Uterus (tissue), 4 donors: ENCODE measurements around the gene FBXO5. TPM values are rescaled to one million over a fixed set of nuclear protein-coding genes. Genes with fewer than 3 reads are reported as not detected.

ENCODE experiments used
- DNase-seq, 2 donors: peaks; one replicate each; pipeline ENCODE4 v3.0.0-alpha.2; 2019 to 2020
- H3K27ac ChIP-seq, 2 donors: fragments of 200-600 bp; sonication (generic); 1 replicate in 1 of 2; 2 replicates in 1 of 2; pipeline ENCODE4 v1.5.1; 2016 to 2018
- H3K27me3 ChIP-seq, 2 donors: fragments of 200-600 bp; sonication (generic); one replicate each; pipeline ENCODE4 v1.5.1; 2018 to 2019; ENCODE audit warnings: control low read depth in 1 of 2
- H3K36me3 ChIP-seq, 2 donors: fragments of 200-600 bp; sonication (generic); one replicate each; pipeline ENCODE4 v1.5.1; 2019; ENCODE audit warnings: control low read depth in 1 of 2
- H3K4me1 ChIP-seq, 2 donors: fragments of 200-600 bp; sonication (generic); one replicate each; pipeline ENCODE4 v1.5.1; 2018 to 2019; ENCODE audit warnings: control low read depth in 1 of 2
- H3K4me3 ChIP-seq, 2 donors: fragments of 200-600 bp; sonication (generic); 1 replicate in 1 of 2; 2 replicates in 1 of 2; pipeline ENCODE4 v1.5.1; 2018 to 2019; ENCODE audit warnings: mild to moderate bottlenecking in 1 of 2
- H3K9me3 ChIP-seq, 2 donors: fragments of 200-600 bp; sonication (generic); one replicate each; pipeline ENCODE4 v1.5.1; 2019; ENCODE audit warnings: control low read depth in 1 of 2
- CTCF ChIP-seq, 4 experiments: fragments of 200-600 bp in 2 of 4; fragments of 450-650 bp in 2 of 4; sonication (generic) in 2 of 4; IDR thresholded peaks; one replicate each; pipeline ENCODE4 v1.5.1; 2016 to 2019; ENCODE audit warnings: antibody characterized with exemption in 4 of 4, mild to moderate bottlenecking in 2 of 4, moderate library complexity in 1 of 4
- POLR2A ChIP-seq, 2 donors: fragments of 450-650 bp; IDR thresholded peaks; one replicate each; pipeline ENCODE4 v1.6.1; 2016; ENCODE audit warnings: antibody characterized with exemption in 2 of 2, mild to moderate bottlenecking in 1 of 2, moderate library complexity in 1 of 2
- intact Hi-C: fragments of 100-400 bp; cut with DNase I; formaldehyde crosslinking; loops from one replicate; pipeline ENCODE4 v1.15.1; 2023; ENCODE audit warnings: low total_unique reads
- total RNA-seq, 4 donors: library from RNA; depleted of rRNA in 3 of 4; stranded (reverse); fragments of >200 nt in 3 of 4; gene quantifications; one replicate each; pipeline versions ENCODE4 v1.1.0 to v1.2.4, GENCODE V29; 2014 to 2023
- donor health status: DM: yes; HTN: yes; CAD: no.

The FBXO5 gene
- total RNA-seq, 4 donors from 2014 or later, result 1.8 to 27.8 (median 4.6) TPM

GRCh38 chr6:152981219-152981618, 1.6 kb downstream of the FBXO5 start:
- DNase-seq, result no peak
- no peaks in the 10 kb centered on the region for H3K27me3 ChIP-seq
- no peak overlapping the region for H3K4me3 ChIP-seq
- no peak overlapping the region for H3K27ac ChIP-seq
- H3K9me3 ChIP-seq, result no peaks in the 10 kb centered on the region
- peaks cover 0 to 11% of the 10 kb centered on the region in 2 donors for H3K4me1 ChIP-seq
- H3K36me3 ChIP-seq, result no peaks in the 10 kb centered on the region
- TF ChIP-seq POLR2A (IDR thresholded peaks at IDR 0.05) (no peak), CTCF (IDR thresholded peaks at IDR 0.05) (no peak)
- intact Hi-C loops, result no loop called here

- no peak overlapping the region for H3K4me3 ChIP-seq
- no peak for DNase-seq
- TF ChIP-seq POLR2A (IDR thresholded peaks at IDR 0.05) (no peak), CTCF (IDR thresholded peaks at IDR 0.05) (no peak)
These were observed 2.2 kb downstream of the FBXO5 start for GRCh38 chr6:152980656-152981055.

GRCh38 chr6:152979116-152979515, 3.7 kb downstream of the FBXO5 start:
- Histone ChIP-seq H3K27ac (no peak overlapping the region), H3K27me3 (no peaks in the 10 kb centered on the region), H3K4me1 (peaks cover 0 to 11% of the 10 kb centered on the region in 2 donors), H3K9me3 (no peaks in the 10 kb centered on the region), H3K4me3 (no peak overlapping the region), H3K36me3 (no peaks in the 10 kb centered on the region)
- intact Hi-C loops, result no loop called here
- TF ChIP-seq POLR2A (IDR thresholded peaks at IDR 0.05) (no peak), CTCF (IDR thresholded peaks at IDR 0.05) (no peak)
- no peak for DNase-seq

More at GRCh38 chr6:152980656-152981055, 2.2 kb downstream of the FBXO5 start:
- Histone ChIP-seq H3K9me3 (no peaks in the 10 kb centered on the region), H3K4me1 (peaks cover 0 to 11% of the 10 kb centered on the region in 2 donors), H3K27me3 (no peaks in the 10 kb centered on the region), H3K27ac (no peak overlapping the region), H3K36me3 (no peaks in the 10 kb centered on the region)
- intact Hi-C loops, result no loop called here

- TF ChIP-seq CTCF (IDR thresholded peaks at IDR 0.05) (no peak), POLR2A (IDR thresholded peaks at IDR 0.05) (no peak)
- no peaks in the 10 kb centered on the region for H3K27me3 ChIP-seq
- no peak for DNase-seq
- H3K9me3 ChIP-seq, result no peaks in the 10 kb centered on the region
- no peak overlapping the region for H3K27ac ChIP-seq
- peaks cover 0 to 11% of the 10 kb centered on the region in 2 donors for H3K4me1 ChIP-seq
- H3K36me3 ChIP-seq, result no peaks in the 10 kb centered on the region
- intact Hi-C loops, result no loop called here
- no peak overlapping the region for H3K4me3 ChIP-seq
These were observed 4.8 kb downstream of the FBXO5 start for GRCh38 chr6:152978058-152978457.

- H3K27me3 ChIP-seq, result no peaks in the 10 kb centered on the region
- intact Hi-C loops, result no loop called here
- no peak overlapping the region for H3K27ac ChIP-seq
- H3K36me3 ChIP-seq, result no peaks in the 10 kb centered on the region
- H3K9me3 ChIP-seq, result no peaks in the 10 kb centered on the region
- H3K4me1 ChIP-seq, result peaks cover 0 to 8% of the 10 kb centered on the region in 2 donors
- DNase-seq, result no peak
- no peak overlapping the region for H3K4me3 ChIP-seq
- no peak for TF ChIP-seq CTCF (IDR thresholded peaks at IDR 0.05)
- no peak for TF ChIP-seq POLR2A (IDR thresholded peaks at IDR 0.05)
These were observed 5.3 kb downstream of the FBXO5 start for GRCh38 chr6:152977556-152977955.
